GM10266 (cell line): ENCODE results near the gene OTOG.

Source experiments
- DNase-seq: peaks from one replicate; pipeline ENCODE4 v3.0.0; 2012; ENCODE audit errors: extremely low spot score
- TF ChIP-seq, protein P1 (sequence below): IDR thresholded peaks from 2 replicates; pipeline ENCODE4 v1.5.1; 2012; ENCODE audit warnings: mild to moderate bottlenecking, low read depth; ENCODE audit not compliant: control insufficient read depth, insufficient read depth; ENCODE audit errors: missing control alignments

The OTOG gene

DNA sequence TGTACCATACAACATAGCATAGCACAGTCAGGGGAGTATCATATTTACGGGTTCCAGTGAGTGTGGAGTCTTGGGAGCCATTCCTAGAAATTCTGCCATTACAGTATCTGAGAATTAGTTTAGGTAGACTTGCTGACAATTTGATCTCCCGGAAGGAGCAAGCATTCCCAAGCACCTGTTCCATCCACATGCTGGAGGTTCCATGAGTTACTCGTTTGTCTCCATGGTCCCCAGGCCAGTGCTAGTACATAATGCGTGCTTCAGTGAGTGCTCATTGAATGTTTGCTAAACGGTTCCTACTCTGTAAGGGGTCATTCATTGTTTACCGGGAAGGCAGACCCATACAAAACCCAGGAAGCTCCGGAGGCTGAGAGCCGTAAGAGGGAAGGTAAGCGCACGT lies 144.9 kb downstream of the OTOG start:
- DNase-seq = no peak
- TF ChIP-seq, protein P1, sequence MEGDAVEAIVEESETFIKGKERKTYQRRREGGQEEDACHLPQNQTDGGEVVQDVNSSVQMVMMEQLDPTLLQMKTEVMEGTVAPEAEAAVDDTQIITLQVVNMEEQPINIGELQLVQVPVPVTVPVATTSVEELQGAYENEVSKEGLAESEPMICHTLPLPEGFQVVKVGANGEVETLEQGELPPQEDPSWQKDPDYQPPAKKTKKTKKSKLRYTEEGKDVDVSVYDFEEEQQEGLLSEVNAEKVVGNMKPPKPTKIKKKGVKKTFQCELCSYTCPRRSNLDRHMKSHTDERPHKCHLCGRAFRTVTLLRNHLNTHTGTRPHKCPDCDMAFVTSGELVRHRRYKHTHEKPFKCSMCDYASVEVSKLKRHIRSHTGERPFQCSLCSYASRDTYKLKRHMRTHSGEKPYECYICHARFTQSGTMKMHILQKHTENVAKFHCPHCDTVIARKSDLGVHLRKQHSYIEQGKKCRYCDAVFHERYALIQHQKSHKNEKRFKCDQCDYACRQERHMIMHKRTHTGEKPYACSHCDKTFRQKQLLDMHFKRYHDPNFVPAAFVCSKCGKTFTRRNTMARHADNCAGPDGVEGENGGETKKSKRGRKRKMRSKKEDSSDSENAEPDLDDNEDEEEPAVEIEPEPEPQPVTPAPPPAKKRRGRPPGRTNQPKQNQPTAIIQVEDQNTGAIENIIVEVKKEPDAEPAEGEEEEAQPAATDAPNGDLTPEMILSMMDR = no peak

DNA sequence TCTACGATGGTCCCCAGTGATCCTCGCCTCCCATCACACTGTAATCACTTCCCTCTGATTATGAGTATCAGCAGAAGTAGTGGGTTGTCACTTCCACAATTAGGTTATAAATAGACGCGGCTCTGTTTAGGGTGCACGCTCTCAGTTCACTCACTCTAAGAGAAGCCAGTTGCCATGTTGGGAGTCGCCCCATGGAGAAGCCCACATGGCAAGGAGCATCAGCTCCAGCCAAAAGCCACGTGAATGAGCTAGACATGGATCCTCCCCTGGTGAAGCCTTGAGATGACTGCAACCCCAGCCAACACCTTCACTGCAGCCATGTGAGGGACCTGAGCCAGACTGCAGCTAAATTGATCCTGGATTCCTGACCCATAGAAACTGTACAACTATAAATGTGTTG lies 145.9 kb downstream of the OTOG start:
- TF ChIP-seq, protein P1 = no peak
- no peak for DNase-seq

DNA sequence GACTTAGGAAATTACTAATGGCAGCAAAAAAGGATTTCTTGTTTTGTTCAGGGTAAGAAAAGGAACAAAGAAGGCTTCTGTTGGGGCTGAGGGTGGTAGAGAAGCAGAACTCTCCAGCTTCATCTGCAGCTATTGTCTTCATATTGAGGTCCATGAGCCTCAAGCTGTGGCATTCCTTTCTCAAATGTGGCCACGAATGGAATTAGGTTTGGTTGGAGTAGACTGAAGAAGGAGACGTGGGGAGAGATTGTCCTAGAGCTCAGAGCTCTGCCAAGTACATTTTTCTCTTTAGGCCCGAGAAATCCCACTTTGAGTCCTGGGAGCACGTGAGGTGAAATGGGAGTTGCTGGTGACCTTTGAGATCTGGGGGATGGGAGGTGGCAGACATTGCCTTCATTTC lies 146.5 kb downstream of the OTOG start:
- TF ChIP-seq, protein P1 = no peak
- DNase-seq = no peak

DNA sequence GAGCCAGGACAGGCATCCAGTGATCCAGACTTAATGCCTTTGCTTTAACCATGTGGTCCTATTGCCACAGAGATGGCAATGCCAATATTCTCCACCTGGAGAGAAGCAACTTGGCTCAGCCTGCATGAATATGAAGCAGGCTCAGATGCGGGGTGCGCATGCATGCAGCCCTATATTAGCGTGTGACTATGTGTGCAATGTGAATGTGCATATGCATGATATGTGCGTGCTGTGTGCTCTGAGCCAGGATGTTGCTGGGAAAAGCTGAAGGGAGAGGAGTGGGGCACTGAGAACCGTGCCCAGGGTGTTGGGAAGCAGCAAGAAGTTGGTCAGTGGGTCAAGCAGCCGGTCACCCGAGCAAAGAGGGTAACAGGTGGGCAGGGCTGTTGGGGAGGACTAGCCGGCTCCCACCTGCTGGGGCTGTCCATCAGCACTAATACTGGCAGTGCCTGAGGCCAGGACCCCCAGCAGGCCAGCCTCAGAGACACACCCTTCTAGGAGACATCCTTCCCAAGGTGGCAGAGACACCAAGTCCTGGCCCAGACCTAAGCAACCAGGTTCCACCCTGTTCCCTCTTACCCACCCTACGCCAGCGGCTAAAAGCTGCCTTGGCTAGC lies 147.5 kb downstream of the OTOG start:
- TF ChIP-seq, protein P1 = no peak
- DNase-seq = no peak

DNA sequence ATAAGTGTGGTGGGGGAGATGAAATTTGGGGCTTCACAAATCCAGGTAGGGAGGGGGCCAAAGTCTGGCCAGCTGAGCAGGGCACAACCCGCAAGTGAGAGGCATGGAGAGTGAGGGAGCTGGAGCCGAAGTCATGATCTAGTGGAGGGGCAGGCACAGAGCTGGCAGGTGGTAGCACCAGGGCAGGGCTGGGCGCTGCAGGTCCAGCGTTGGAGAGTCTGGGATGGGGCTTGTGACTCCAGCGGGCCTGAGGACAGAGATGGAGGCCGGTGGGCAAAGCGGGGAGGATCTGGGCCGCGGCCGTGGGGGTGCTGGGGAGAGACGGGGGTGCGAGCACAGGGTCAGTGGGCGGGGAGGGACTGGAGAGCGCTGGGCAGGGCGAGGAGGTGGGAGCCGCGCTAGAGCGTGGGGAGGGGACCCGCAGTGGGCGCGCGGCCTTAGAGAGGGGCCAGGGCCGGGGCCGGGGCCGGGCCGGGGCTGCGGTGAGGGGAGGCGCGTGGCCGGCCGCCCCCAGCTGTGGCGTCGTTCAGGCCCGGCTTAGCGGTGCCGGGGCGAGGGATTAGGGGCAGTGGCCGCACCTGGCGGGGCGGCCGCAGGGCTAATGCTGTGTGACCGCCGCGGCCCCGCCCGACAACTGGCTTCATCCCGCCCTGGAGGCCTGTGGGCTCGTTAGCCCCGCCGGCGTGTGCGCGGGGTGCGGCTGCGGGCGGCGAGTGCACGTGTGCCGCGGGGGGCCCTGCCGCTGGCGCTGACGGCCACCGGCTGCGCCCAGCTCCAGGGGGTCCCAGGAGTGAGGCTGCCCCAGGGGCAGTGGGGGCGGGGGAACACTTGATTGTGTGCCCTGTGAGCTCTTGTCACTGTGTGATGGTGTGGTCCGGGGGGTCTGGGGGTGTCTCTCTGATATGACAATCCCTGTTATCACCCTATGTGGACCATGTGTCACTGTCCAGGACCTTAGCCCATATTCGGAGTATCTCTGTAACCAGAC lies 148.7 kb downstream of the OTOG start:
- no peak for DNase-seq

DNA sequence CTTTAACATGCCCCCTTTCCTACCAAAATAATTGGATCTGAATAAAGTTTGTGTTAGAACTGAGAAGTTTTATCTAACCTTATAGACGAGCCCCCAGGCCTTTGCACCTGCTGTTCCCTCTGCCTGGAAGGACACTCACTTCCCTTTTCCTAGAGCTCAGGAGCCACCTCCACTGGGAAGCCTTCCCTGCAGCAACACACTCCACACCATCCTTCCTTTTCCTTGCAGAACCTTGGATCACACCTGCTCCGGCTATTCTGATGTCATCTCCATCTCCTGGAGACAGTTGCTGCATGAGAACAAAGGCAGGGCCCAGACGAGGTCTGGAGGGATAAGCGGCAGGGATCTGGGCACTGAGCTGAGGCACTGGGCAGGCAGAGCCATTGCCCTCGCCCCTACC lies 149.7 kb downstream of the OTOG start:
- no peak for DNase-seq
- TF ChIP-seq, protein P1 = no peak

More for the DNA sequence above, 148.7 kb downstream of the OTOG start:
- TF ChIP-seq, protein P1 = no peak
